ENCODE results near the gene B3GALT5. TPM values are rescaled to one million over a fixed set of nuclear protein-coding genes. Genes with fewer than 3 reads are reported as not detected.

Gene B3GALT5
- total and polyA plus RNA-seq, 3 donors from 2014 or later = 1.0 to 2.8 (median 2.7) TPM

DNA sequence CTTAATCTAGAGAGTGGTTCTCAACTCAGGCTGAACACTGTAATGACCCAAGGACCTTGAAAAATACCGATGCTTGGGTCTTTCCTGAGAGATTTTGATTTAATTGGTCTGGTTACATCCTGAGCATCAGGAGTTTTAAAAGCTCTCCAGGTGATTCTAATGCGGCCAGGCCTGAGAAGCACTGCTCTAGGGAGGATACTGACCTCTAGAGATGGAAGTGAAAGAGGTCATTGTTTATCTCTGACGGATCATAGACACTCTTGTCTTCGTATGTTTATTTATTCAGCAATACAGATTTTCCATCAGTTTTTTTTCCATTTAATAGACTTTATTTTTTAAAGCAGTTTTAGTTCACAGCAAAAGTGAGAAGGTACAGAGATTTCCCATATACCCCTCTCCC lies 77.7 kb downstream of the B3GALT5 start:
- Histone ChIP-seq H3K27me3 (no peaks in the 10 kb centered on the region), H3K27ac (no peak overlapping the region), H3K4me3 (no peak overlapping the region), H3K9me3 (no peaks in the 10 kb centered on the region), H3K4me1 (no peaks in the 10 kb centered on the region), H3K36me3 (ENCODE audit: low read depth, missing control alignments) (no peaks in the 10 kb centered on the region)
- WGBS, 2 donors = 48 to 67% methylated on average over 4 of the region's 4 CpGs
- intact Hi-C loops (cut with DNase I; ENCODE audit: low total_unique reads) = no loop called here
- DNase-seq = no peak
- TF ChIP-seq POLR2A (IDR thresholded peaks at IDR 0.05) = no peak

DNA sequence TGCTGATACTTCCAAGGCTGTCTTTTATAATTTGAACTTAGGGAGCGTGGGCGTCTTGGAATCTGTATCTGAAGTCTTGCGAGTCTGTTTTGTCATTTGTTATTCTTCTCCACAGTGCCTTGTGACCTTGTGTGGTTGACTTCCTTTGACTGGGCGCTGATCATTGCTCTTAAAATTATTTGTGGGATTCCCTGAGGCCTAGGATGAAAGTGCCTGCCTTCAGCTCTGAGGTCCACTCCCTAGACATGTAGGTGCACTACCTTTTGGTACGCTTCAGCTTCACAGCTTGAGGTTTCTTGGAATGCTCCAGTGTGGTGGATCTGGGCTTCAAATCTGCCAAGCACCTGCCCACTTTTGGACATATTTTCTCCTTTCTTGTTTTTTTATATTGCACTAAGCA lies 82.0 kb downstream of the B3GALT5 start:
- TF ChIP-seq, protein P1, sequence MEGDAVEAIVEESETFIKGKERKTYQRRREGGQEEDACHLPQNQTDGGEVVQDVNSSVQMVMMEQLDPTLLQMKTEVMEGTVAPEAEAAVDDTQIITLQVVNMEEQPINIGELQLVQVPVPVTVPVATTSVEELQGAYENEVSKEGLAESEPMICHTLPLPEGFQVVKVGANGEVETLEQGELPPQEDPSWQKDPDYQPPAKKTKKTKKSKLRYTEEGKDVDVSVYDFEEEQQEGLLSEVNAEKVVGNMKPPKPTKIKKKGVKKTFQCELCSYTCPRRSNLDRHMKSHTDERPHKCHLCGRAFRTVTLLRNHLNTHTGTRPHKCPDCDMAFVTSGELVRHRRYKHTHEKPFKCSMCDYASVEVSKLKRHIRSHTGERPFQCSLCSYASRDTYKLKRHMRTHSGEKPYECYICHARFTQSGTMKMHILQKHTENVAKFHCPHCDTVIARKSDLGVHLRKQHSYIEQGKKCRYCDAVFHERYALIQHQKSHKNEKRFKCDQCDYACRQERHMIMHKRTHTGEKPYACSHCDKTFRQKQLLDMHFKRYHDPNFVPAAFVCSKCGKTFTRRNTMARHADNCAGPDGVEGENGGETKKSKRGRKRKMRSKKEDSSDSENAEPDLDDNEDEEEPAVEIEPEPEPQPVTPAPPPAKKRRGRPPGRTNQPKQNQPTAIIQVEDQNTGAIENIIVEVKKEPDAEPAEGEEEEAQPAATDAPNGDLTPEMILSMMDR (IDR thresholded peaks at IDR 0.05) = no peak
- no peak for TF ChIP-seq POLR2A (IDR thresholded peaks at IDR 0.05)
- WGBS, 2 donors = 83 to 84% methylated on average over 5 of the region's 5 CpGs
- H3K4me1 ChIP-seq = no peaks in the 10 kb centered on the region
- H3K36me3 ChIP-seq (ENCODE audit: low read depth, missing control alignments) = no peaks in the 10 kb centered on the region
- intact Hi-C loops (cut with DNase I; ENCODE audit: low total_unique reads) = no loop called here
- H3K27ac ChIP-seq = no peak overlapping the region
- no peaks in the 10 kb centered on the region for H3K9me3 ChIP-seq
- H3K4me3 ChIP-seq = no peak overlapping the region
- H3K27me3 ChIP-seq = no peaks in the 10 kb centered on the region
- DNase-seq = no peak

DNA sequence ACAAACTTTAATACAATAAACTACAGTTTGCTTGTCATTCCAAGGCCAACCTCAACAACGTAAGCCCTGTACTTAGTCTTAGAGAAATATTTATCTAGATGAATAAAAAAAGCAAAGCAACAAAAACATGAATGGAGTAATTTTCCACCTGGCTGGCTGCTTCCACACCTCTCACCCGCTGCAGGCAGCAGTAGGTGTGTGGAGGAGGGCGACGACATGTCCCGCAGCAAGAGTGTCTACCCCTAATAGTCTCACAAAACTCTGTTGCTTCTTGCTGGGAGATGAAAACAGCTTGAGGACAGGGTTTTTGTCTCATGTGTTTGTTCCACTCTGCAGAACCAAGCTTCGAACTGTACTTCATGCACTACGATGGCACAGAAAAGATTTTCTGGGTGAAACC lies 83.5 kb downstream of the B3GALT5 start:
- 76 to 85% methylated on average over 7 of the region's 7 CpGs for WGBS, 2 donors
- H3K4me1 ChIP-seq = no peaks in the 10 kb centered on the region
- TF ChIP-seq, protein P1 (IDR thresholded peaks at IDR 0.05) = no peak
- TF ChIP-seq POLR2A (IDR thresholded peaks at IDR 0.05) = no peak
- H3K27ac ChIP-seq = no peak overlapping the region
- no peaks in the 10 kb centered on the region for H3K27me3 ChIP-seq
- H3K9me3 ChIP-seq = no peaks in the 10 kb centered on the region
- no peaks in the 10 kb centered on the region for H3K36me3 ChIP-seq (ENCODE audit: low read depth, missing control alignments)
- no peak for DNase-seq
- H3K4me3 ChIP-seq = no peak overlapping the region
- intact Hi-C loops (cut with DNase I; ENCODE audit: low total_unique reads) = no loop called here

DNA sequence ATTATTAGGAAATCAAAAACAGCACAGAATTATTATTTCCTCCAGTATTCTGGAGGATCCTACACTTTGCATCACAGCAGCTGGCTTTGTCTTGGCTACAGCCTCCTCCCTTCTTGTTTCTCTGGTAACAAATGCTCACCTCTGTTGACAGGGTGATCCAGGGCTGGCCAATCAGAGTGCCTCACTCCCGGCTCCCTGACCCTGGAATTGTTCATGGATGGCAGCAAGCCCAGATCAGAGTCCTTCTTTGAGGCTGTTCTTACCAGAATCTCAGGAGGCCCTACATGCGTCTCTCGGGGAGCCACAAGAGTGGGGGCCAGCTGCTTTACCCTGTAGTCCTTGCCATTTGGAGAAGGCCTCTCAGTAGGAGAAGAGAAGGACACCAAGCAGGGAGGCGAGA lies 83.9 kb downstream of the B3GALT5 start:
- Histone ChIP-seq H3K4me1 (no peaks in the 10 kb centered on the region), H3K27ac (no peak overlapping the region), H3K9me3 (no peaks in the 10 kb centered on the region), H3K4me3 (no peak overlapping the region), H3K36me3 (ENCODE audit: low read depth, missing control alignments) (no peaks in the 10 kb centered on the region), H3K27me3 (no peaks in the 10 kb centered on the region)
- DNase-seq = peak; percentile 44
- WGBS, 2 donors = 47 to 64% methylated on average over 2 to 4 of the region's 4 CpGs
- no peak for TF ChIP-seq POLR2A (IDR thresholded peaks at IDR 0.05)
- TF ChIP-seq, protein P1 (IDR thresholded peaks at IDR 0.05) = no peak
- intact Hi-C loops (cut with DNase I; ENCODE audit: low total_unique reads) = no loop called here

DNA sequence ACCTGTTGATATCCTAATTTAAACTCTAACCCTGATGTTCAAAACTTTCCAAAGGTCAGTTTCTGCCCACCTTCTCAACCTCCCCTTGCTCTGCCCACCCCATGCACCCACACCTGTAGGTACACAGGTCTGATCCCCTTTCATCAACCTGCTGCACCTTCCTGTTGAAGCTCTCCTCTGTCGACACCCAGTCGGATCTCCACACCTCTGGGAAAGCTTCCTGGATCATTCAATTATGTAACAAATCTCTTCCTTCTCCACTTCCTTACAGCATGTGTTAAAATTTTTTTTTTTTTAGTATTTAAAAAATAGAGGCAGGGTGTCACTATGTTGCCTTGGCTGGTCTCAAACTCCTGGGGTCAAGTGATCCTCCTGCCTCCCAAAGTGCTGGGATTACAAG lies 87.6 kb downstream of the B3GALT5 start:
- intact Hi-C loops (cut with DNase I; ENCODE audit: low total_unique reads) = no loop called here
- Histone ChIP-seq H3K27me3 (no peaks in the 10 kb centered on the region), H3K4me1 (no peaks in the 10 kb centered on the region), H3K4me3 (no peak overlapping the region), H3K27ac (no peak overlapping the region), H3K36me3 (ENCODE audit: low read depth, missing control alignments) (no peaks in the 10 kb centered on the region), H3K9me3 (no peaks in the 10 kb centered on the region)
- DNase-seq = no peak
- 78 to 83% methylated on average over 2 of the region's 2 CpGs for WGBS, 2 donors
- TF ChIP-seq POLR2A (IDR thresholded peaks at IDR 0.05) = no peak
- TF ChIP-seq, protein P1 (IDR thresholded peaks at IDR 0.05) = no peak

Measured in testis (tissue), 3 donors.